BLaER1 treated with 17β-estradiol and CSF1 and Interleukin-3, amounts not matched to agents 10 nM and 100 nM (cell line): ENCODE data around the gene NDUFS7.
A peak's percentile ranks its signal among the peaks of the same experiment; 100 is the strongest.
"Not testable (repeated sequence)": the region's sequence is repeated elsewhere in the genome, so short reads cannot be mapped to it uniquely, and the experiment has no call there.

Source experiments
- H3K27ac ChIP-seq, 11 experiments: shearing (Covaris generic); formaldehyde crosslinking; 2 replicates each; pipeline ENCODE4 v1.8.1; 2022
- H3K27me3 ChIP-seq, 11 experiments: shearing (Covaris generic); formaldehyde crosslinking; 2 replicates each; pipeline ENCODE4 v1.8.1; 2022
- H3K36me3 ChIP-seq, 11 experiments: shearing (Covaris generic); formaldehyde crosslinking; 2 replicates each; pipeline ENCODE4 v1.8.1; 2022
- H3K4me1 ChIP-seq, 10 experiments: shearing (Covaris generic); formaldehyde crosslinking; 2 replicates each; pipeline ENCODE4 v1.8.1; 2022
- H3K4me2 ChIP-seq, 11 experiments: shearing (Covaris generic); formaldehyde crosslinking; 2 replicates each; pipeline ENCODE4 v1.8.1; 2022
- H3K4me3 ChIP-seq, 10 experiments: shearing (Covaris generic); formaldehyde crosslinking; 2 replicates each; pipeline ENCODE4 v1.8.1; 2022
- H3K9ac ChIP-seq, 11 experiments: shearing (Covaris generic); formaldehyde crosslinking; 2 replicates each; pipeline ENCODE4 v1.8.1; 2022
- H3K9me3 ChIP-seq, 11 experiments: shearing (Covaris generic); formaldehyde crosslinking; replicated peaks in 1 of 11; 2 replicates each; pipeline ENCODE4 v1.8.1; 2022
- H4K20me1 ChIP-seq, 11 experiments: shearing (Covaris generic); formaldehyde crosslinking; 2 replicates each; pipeline ENCODE4 v1.8.1; 2022
- Cebpa-rat ChIP-seq, 11 experiments: shearing (Covaris generic); IDR thresholded peaks; 2 replicates each; pipeline ENCODE4 v1.8.1; 2022

The NDUFS7 gene

GRCh38 chr19:1435378-1435989 is 51.8 kb downstream of the NDUFS7 start:
- Histone ChIP-seq H3K36me3 (peaks cover 63 to 75% (median 68%) of the 10 kb centered on the region in 11 experiments), H4K20me1 (peaks cover 58 to 97% (median 83%) of the 10 kb centered on the region in 11 experiments), H3K27ac (peak overlapping the region in 2 of 11 experiments; percentile 6 to 9; a peak in 4 of 22 replicates)

DNA sequence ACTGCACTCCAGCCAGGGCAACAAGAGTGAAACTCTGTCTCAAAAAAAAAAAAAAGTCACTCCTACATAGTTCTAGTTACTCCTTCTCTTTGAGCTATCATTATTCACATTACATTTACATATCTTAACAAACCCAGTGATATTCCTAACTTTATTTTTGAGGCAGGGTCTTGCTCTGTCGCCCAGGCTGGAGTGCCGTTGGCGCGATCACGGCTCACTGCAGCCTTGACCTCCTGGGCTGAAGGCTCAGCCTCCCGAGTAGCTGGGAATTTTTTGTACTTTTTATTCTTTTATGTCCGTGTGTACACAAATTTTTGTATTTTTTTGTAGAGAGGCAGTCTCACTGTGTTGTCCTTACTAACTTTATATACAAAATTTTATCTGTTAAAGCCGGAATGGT is 53.9 kb downstream of the NDUFS7 start:
- no peak for TF ChIP-seq Cebpa-rat (IDR thresholded peaks at IDR 0.05)
- Histone ChIP-seq H3K36me3 (peaks cover 64 to 75% (median 68%) of the 10 kb centered on the region in 11 experiments), H3K4me3 (peak overlapping the region in 5 of 10 experiments; percentile 71 to 95 (median 90); a peak in 1 of 20 replicates), H3K4me2 (peak overlapping the region; percentile 31 to 68 (median 58)), H3K9ac (peak overlapping the region in 8 of 11 experiments; percentile 2 to 100 (median 32); a peak in 9 of 22 replicates), H3K4me1 (peaks cover 43 to 77% (median 59%) of the 10 kb centered on the region in 10 experiments), H4K20me1 (peaks cover 66 to 97% (median 89%) of the 10 kb centered on the region in 11 experiments), H3K9me3 (no peaks in the 10 kb centered on the region), H3K27ac (peak overlapping the region in 6 of 11 experiments; percentile 35 to 98 (median 97); a peak in 8 of 22 replicates), H3K27me3 (no peaks in the 10 kb centered on the region)

More at GRCh38 chr19:1435378-1435989, 51.8 kb downstream of the NDUFS7 start:
- H3K9ac ChIP-seq: peak overlapping the region in 2 of 11 experiments; percentile 20 to 28; a peak in 3 of 22 replicates
- peaks cover 35 to 56% (median 40%) of the 10 kb centered on the region in 10 experiments for H3K4me1 ChIP-seq
- no peaks in the 10 kb centered on the region for H3K9me3 ChIP-seq
- H3K4me3 ChIP-seq: no peak overlapping the region
- H3K4me2 ChIP-seq: peak overlapping the region in 4 of 11 experiments; percentile 8 to 35 (median 28); a peak in 6 of 22 replicates
- TF ChIP-seq Cebpa-rat (IDR thresholded peaks at IDR 0.05): no peak
- H3K27me3 ChIP-seq: no peaks in the 10 kb centered on the region

- H3K4me2 ChIP-seq: peak within 1 kb of the TSS; percentile 95 to 99 (median 98)
These were observed 54.6 kb downstream of the NDUFS7 start, which contains the start of gene RPS15 for GRCh38 chr19:1438035-1438932. Gene RPS15, plus strand, starts transcription at chr19:1438396. Its CDS starts 30 bp downstream, at chr19:1438426.

GRCh38 chr19:1438933-1439354 is 55.2 kb downstream of the NDUFS7 start:
- Histone ChIP-seq H3K4me2 (peak overlapping the region; percentile 95 to 99 (median 98)), H4K20me1 (peaks cover 64 to 97% (median 89%) of the 10 kb centered on the region in 11 experiments), H3K27me3 (no peaks in the 10 kb centered on the region), H3K9me3 (no peaks in the 10 kb centered on the region), H3K9ac (peak overlapping the region; percentile 96 to 100 (median 99)), H3K36me3 (peaks cover 50 to 69% (median 63%) of the 10 kb centered on the region in 11 experiments), H3K4me3 (peak overlapping the region; percentile 71 to 98 (median 90)), H3K4me1 (peaks cover 55 to 82% (median 67%) of the 10 kb centered on the region in 10 experiments), H3K27ac (peak overlapping the region; percentile 91 to 99 (median 98))
- no peak for TF ChIP-seq Cebpa-rat (IDR thresholded peaks at IDR 0.05)

More at GRCh38 chr19:1438035-1438932, 54.6 kb downstream of the NDUFS7 start, which contains the start of gene RPS15:
- TF ChIP-seq Cebpa-rat (IDR thresholded peaks at IDR 0.05): no peak
- H4K20me1 ChIP-seq: peaks cover 66 to 97% (median 89%) of the 10 kb centered on the region in 11 experiments
- H3K9ac ChIP-seq: peak within 1 kb of the TSS; percentile 96 to 100 (median 99)
- H3K4me3 ChIP-seq: peak within 1 kb of the TSS; percentile 71 to 98 (median 90)
- H3K27me3 ChIP-seq: no peaks in the 10 kb centered on the region
- peaks cover 57 to 75% (median 68%) of the 10 kb centered on the region in 11 experiments for H3K36me3 ChIP-seq
- no peaks in the 10 kb centered on the region for H3K9me3 ChIP-seq
- H3K4me1 ChIP-seq: peaks cover 49 to 82% (median 62%) of the 10 kb centered on the region in 10 experiments
- peak within 1 kb of the TSS; percentile 91 to 99 (median 98) for H3K27ac ChIP-seq

GRCh38 chr19:1439525-1440417 is 56.1 kb downstream of the NDUFS7 start:
- H3K9me3 ChIP-seq, H3K27me3 ChIP-seq: not testable (repeated sequence)
- H3K36me3 ChIP-seq: peaks cover 42 to 61% (median 55%) of the 10 kb centered on the region in 11 experiments
- H3K9ac ChIP-seq: peak overlapping the region; percentile 96 to 100 (median 99)
- peaks cover 63 to 85% (median 75%) of the 10 kb centered on the region in 10 experiments for H3K4me1 ChIP-seq
- H3K27ac ChIP-seq: peak overlapping the region; percentile 91 to 99 (median 98); a peak in 21 of 22 replicates
- peaks cover 62 to 97% (median 89%) of the 10 kb centered on the region in 11 experiments for H4K20me1 ChIP-seq
- peak overlapping the region; percentile 71 to 98 (median 90) for H3K4me3 ChIP-seq
- peak overlapping the region; percentile 95 to 99 (median 98) for H3K4me2 ChIP-seq

- Histone ChIP-seq H3K9ac (peak overlapping the region; percentile 96 to 100 (median 99); a peak in 20 of 22 replicates), H3K4me2 (peak overlapping the region; percentile 95 to 99 (median 98)), H3K4me3 (peak overlapping the region in 9 of 10 experiments; percentile 77 to 98 (median 91); a peak in 16 of 20 replicates), H3K27me3 (peaks cover 2 to 9% (median 4%) of the 10 kb centered on the region in 11 experiments), H3K36me3 (peaks cover 39 to 56% (median 50%) of the 10 kb centered on the region in 11 experiments), H3K27ac (peak overlapping the region in 2 of 11 experiments; percentile 15 to 98; a peak in 2 of 22 replicates), H3K9me3 (no peaks in the 10 kb centered on the region), H3K4me1 (peaks cover 66 to 87% (median 78%) of the 10 kb centered on the region in 10 experiments), H4K20me1 (peaks cover 59 to 97% (median 90%) of the 10 kb centered on the region in 11 experiments)
- no peak for TF ChIP-seq Cebpa-rat (IDR thresholded peaks at IDR 0.05)
These were observed 56.7 kb downstream of the NDUFS7 start for GRCh38 chr19:1440418-1440801.

DNA sequence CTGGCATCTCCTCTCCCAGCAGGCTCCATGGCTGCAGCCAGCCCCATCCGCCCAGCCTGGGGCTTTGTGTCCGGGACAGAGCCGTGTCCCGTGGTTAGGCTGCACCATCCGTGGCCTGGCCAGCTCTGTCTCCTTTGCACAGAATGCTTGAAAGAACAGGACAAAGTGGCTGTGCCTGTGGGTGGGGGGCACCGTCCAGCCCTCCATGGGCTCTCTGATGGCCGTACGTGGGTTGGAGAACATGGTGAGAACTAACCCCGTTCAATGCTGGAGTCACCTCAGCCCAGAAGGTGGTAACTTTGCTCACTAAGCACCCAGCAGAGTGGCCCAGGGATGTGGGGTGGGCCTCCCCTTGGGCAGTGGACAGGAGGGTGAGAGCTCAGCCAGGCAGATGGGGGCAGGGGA is 57.3 kb downstream of the NDUFS7 start:
- Histone ChIP-seq H3K27me3 (peaks cover 9 to 15% (median 10%) of the 10 kb centered on the region in 11 experiments), H3K4me2 (peak overlapping the region; percentile 95 to 99 (median 98); a peak in 21 of 22 replicates), H3K36me3 (peaks cover 34 to 49% (median 44%) of the 10 kb centered on the region in 11 experiments), H3K9me3 (no peaks in the 10 kb centered on the region), H3K9ac (peak overlapping the region; percentile 96 to 100 (median 99); a peak in 19 of 22 replicates), H3K4me3 (peak overlapping the region in 4 of 10 experiments; percentile 0 to 97 (median 52); a peak in 4 of 20 replicates), H3K4me1 (peaks cover 64 to 85% (median 73%) of the 10 kb centered on the region in 10 experiments), H3K27ac (peak overlapping the region in 1 of 11 experiments; percentile 10; a peak in 1 of 22 replicates), H4K20me1 (peaks cover 56 to 97% (median 90%) of the 10 kb centered on the region in 11 experiments)
- no peak for TF ChIP-seq Cebpa-rat (IDR thresholded peaks at IDR 0.05)
